SU-DHL-6 (cell line): ENCODE results near the gene DIS3L2.

Experiments
- H2AFZ ChIP-seq: fragments of 200-600 bp; sonication (generic); 2 replicates; pipeline ENCODE4 v1.6.1; 2014; ENCODE audit warnings: low read depth, mild to moderate bottlenecking, moderate library complexity, mixed read lengths, antibody characterized with exemption, low read length; ENCODE audit not compliant: severe bottlenecking
- H3F3A ChIP-seq: fragments of 200-600 bp; shearing (Covaris generic); 2 replicates; pipeline ENCODE4 v1.6.0; 2016; ENCODE audit warnings: antibody characterized with exemption, mild to moderate bottlenecking; ENCODE audit not compliant: insufficient read depth
- H3K27ac ChIP-seq: fragments of 200-600 bp; sonication (generic); 2 replicates; pipeline ENCODE4 v1.5.1; 2016; ENCODE audit warnings: low read depth, mild to moderate bottlenecking, low read length, moderate library complexity, mixed read lengths
- H3K27me3 ChIP-seq: fragments of 200-600 bp; sonication (generic), shearing (Covaris generic); 2 replicates; pipeline ENCODE4 v1.6.0; 2014; ENCODE audit warnings: mild to moderate bottlenecking, low read length
- H3K36me3 ChIP-seq: fragments of 200-600 bp; sonication (generic); 2 replicates; pipeline ENCODE4 v1.6.1; 2014; ENCODE audit warnings: mild to moderate bottlenecking, low read length, mixed read lengths
- H3K4me2 ChIP-seq: fragments of 300-600, 200-600 bp; shearing (Covaris generic), sonication (generic); 2 replicates; pipeline ENCODE4 v1.6.0; 2014; ENCODE audit warnings: low read length, low read depth, mild to moderate bottlenecking; ENCODE audit not compliant: poor library complexity, severe bottlenecking
- H3K4me3 ChIP-seq: fragments of 200-600 bp; sonication (generic); 2 replicates; pipeline ENCODE4 v1.5.1; 2014; ENCODE audit warnings: antibody characterized with exemption, low read length, mild to moderate bottlenecking, mixed read lengths; ENCODE audit not compliant: insufficient read depth, poor library complexity, severe bottlenecking
- H3K79me2 ChIP-seq: fragments of 200-600 bp; sonication (generic); 2 replicates; pipeline ENCODE4 v1.6.1; 2014; ENCODE audit warnings: mild to moderate bottlenecking, low read length, moderate library complexity; ENCODE audit not compliant: insufficient read depth
- H3K9ac ChIP-seq: fragments of 200-600 bp; sonication (generic); 2 replicates; pipeline ENCODE4 v1.7.0; 2014; ENCODE audit warnings: mild to moderate bottlenecking, low read length
- H3K9me2 ChIP-seq: fragments of 200-600 bp; sonication (generic); replicated peaks from 2 replicates; pipeline ENCODE4 v1.6.1; 2014; ENCODE audit warnings: low read length; ENCODE audit not compliant: insufficient read depth
- H3K9me3 ChIP-seq: fragments of 200-600 bp; sonication (generic); 2 replicates; pipeline ENCODE4 v1.6.1; 2014; ENCODE audit warnings: low read length, mixed read lengths; ENCODE audit not compliant: insufficient read depth
- H4K20me1 ChIP-seq: fragments of 200-600 bp; sonication (generic); 2 replicates; pipeline ENCODE4 v1.6.1; 2014; ENCODE audit warnings: low read depth, mild to moderate bottlenecking, antibody characterized with exemption, low read length, moderate library complexity, mixed read lengths
- CTCF ChIP-seq: fragments of 200-600 bp; sonication (generic); IDR thresholded peaks from one replicate; pipeline ENCODE4 v1.5.1; 2017; ENCODE audit warnings: antibody characterized with exemption, mild to moderate bottlenecking, low read length, moderate library complexity; ENCODE audit not compliant: insufficient read depth, poor library complexity, severe bottlenecking
- EZH2phosphoT487 ChIP-seq: fragments of 200-600 bp; sonication (generic), shearing (Covaris generic); conservative IDR thresholded peaks from 2 replicates; pipeline ENCODE4 v1.6.1; 2018; ENCODE audit warnings: mild to moderate bottlenecking, antibody characterized with exemption, low read length, moderate library complexity, mixed read lengths

DIS3L2 gene

GRCh38 chr2:232141591-232141990 is 180.1 kb downstream of the DIS3L2 start:
- Histone ChIP-seq H4K20me1 (no peaks in the 10 kb centered on the region), H3K4me2 (no peak overlapping the region), H2AFZ (no peak overlapping the region), H3K36me3 (no peaks in the 10 kb centered on the region), H3K9me2 (no peaks in the 10 kb centered on the region), H3K79me2 (no peaks in the 10 kb centered on the region), H3K9me3 (no peaks in the 10 kb centered on the region), H3F3A (no peaks in the 10 kb centered on the region), H3K4me3 (no peak overlapping the region), H3K27me3 (no peaks in the 10 kb centered on the region), H3K27ac (no peak overlapping the region), H3K9ac (no peak overlapping the region)
- TF ChIP-seq CTCF (no peak), EZH2phosphoT487 (no peak)

- no peaks in the 10 kb centered on the region for H3K9me2 ChIP-seq
- no peaks in the 10 kb centered on the region for H3F3A ChIP-seq
- H3K27ac ChIP-seq = no peak overlapping the region
- H2AFZ ChIP-seq = no peak overlapping the region
- H3K4me3 ChIP-seq = no peak overlapping the region
- H3K79me2 ChIP-seq = no peaks in the 10 kb centered on the region
- H3K36me3 ChIP-seq = no peaks in the 10 kb centered on the region
- H3K4me2 ChIP-seq = no peak overlapping the region
- no peak overlapping the region for H3K9ac ChIP-seq
- TF ChIP-seq EZH2phosphoT487 (no peak), CTCF (peak; percentile 56)
- no peaks in the 10 kb centered on the region for H3K9me3 ChIP-seq
- H4K20me1 ChIP-seq = no peaks in the 10 kb centered on the region
- H3K27me3 ChIP-seq = no peaks in the 10 kb centered on the region
These were observed 180.5 kb downstream of the DIS3L2 start for GRCh38 chr2:232142049-232142448.

GRCh38 chr2:232142502-232142901 is 181.0 kb downstream of the DIS3L2 start:
- H3K4me2 ChIP-seq = no peak overlapping the region

More at GRCh38 chr2:232142502-232142901, 181.0 kb downstream of the DIS3L2 start:
- no peaks in the 10 kb centered on the region for H3K79me2 ChIP-seq
- no peaks in the 10 kb centered on the region for H4K20me1 ChIP-seq
- H3K4me3 ChIP-seq = no peak overlapping the region
- H3K27ac ChIP-seq = no peak overlapping the region
- no peak for TF ChIP-seq CTCF
- no peak for TF ChIP-seq EZH2phosphoT487
- H3F3A ChIP-seq = no peaks in the 10 kb centered on the region
- no peaks in the 10 kb centered on the region for H3K27me3 ChIP-seq
- no peaks in the 10 kb centered on the region for H3K9me2 ChIP-seq
- H3K36me3 ChIP-seq = no peaks in the 10 kb centered on the region
- no peak overlapping the region for H2AFZ ChIP-seq
- H3K9ac ChIP-seq = no peak overlapping the region
- H3K9me3 ChIP-seq = no peaks in the 10 kb centered on the region
